Immature natural killer cell (primary cell): Measurements from ENCODE around the gene APEH. TPM values are rescaled to one million over a fixed set of nuclear protein-coding genes. Genes with fewer than 3 reads are reported as not detected.

Experiments used
- DNase-seq, 3 donors: peaks; one replicate each; pipeline ENCODE4 v3.0.0; 2022; ENCODE audit warnings: mixed read lengths in 1 of 3
- H3K27ac Mint-ChIP-seq, 6 donors: one replicate each; pipeline ENCODE4 v1.8.0; 2020; ENCODE audit warnings: mixed read lengths in 6 of 6, mild to moderate bottlenecking in 5 of 6, inconsistent platforms in 4 of 6, moderate library complexity in 3 of 6
- H3K27me3 Mint-ChIP-seq, 3 donors: one replicate each; pipeline ENCODE4 v1.8.0; 2020 to 2021; ENCODE audit warnings: low read depth in 3 of 3, mild to moderate bottlenecking in 3 of 3, mixed read lengths in 3 of 3, moderate library complexity in 3 of 3, inconsistent platforms in 1 of 3
- H3K36me3 Mint-ChIP-seq, 3 donors: one replicate each; pipeline ENCODE4 v1.8.0; 2020; ENCODE audit warnings: mixed read lengths in 3 of 3, inconsistent platforms in 2 of 3, mild to moderate bottlenecking in 2 of 3
- H3K4me1 Mint-ChIP-seq, 2 donors: one replicate each; pipeline ENCODE4 v1.8.0; 2020; ENCODE audit warnings: inconsistent platforms in 2 of 2, mild to moderate bottlenecking in 2 of 2, mixed read lengths in 2 of 2, moderate library complexity in 1 of 2
- H3K4me3 Mint-ChIP-seq, 5 donors: one replicate each; pipeline ENCODE4 v1.8.0; 2020; ENCODE audit warnings: mild to moderate bottlenecking in 5 of 5, mixed read lengths in 5 of 5, inconsistent platforms in 3 of 5, moderate library complexity in 3 of 5
- H3K9me3 Mint-ChIP-seq, 6 donors: one replicate each; pipeline ENCODE4 v1.8.0; 2020; ENCODE audit warnings: mild to moderate bottlenecking in 6 of 6, mixed read lengths in 6 of 6, inconsistent platforms in 4 of 6, moderate library complexity in 3 of 6
- polyA plus RNA-seq, 3 donors: library from polyadenylated mRNA; unstranded; fragments of 300-500 nt; fragmentation: Illumina TruSeq; gene quantifications; one replicate each; pipeline ENCODE4 v1.2.3, GENCODE V29; 2021

APEH gene
- polyA plus RNA-seq, 3 donors from 2014 or later = 88.0 to 130 (median 121) TPM

DNA sequence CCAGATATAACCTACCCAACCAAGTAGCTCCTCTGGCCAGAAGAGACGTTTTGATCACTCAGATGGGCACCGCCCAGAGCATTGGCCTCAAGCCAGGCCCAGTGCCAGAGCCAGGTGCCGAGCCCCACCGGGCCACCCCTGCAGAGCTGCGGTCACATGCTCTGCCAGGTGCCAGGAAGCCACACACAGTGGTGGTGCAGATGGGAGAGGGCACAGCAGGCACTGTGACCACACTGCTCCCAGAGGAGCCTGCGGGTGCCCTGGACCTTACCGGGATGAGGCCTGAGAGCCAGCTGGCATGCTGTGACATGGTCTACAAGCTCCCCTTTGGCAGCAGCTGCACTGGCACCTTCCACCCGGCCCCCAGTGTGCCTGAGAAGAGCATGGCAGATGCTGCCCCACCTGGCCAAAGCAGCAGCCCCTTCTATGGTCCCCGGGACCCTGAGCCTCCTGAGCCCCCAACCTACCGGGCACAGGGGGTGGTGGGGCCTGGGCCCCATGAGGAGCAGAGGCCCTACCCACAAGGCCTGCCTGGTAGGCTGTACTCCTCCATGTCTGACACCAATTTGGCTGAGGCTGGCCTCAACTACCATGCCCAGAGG, 19.1 kb upstream of the APEH start:
- no peaks in the 10 kb centered on the region for H3K4me1 Mint-ChIP-seq
- H3K36me3 Mint-ChIP-seq = no peaks in the 10 kb centered on the region

DNA sequence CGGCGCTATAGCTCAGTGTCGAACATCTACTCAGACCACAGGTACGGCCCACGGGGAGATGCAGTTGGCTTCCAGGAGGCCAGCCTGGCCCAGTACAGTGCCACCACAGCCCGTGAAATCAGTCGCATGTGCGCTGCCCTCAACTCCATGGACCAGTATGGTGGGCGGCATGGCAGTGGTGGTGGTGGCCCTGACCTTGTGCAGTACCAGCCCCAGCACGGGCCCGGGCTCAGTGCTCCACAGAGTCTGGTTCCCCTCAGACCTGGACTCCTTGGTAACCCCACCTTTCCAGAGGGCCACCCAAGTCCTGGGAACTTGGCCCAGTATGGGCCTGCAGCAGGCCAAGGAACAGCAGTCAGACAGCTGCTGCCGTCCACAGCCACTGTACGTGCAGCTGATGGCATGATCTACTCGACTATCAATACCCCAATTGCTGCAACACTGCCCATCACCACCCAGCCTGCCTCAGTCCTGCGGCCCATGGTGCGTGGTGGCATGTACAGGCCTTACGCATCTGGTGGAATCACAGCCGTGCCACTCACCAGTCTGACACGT, 18.3 kb upstream of the APEH start:
- H3K27ac Mint-ChIP-seq = no peak overlapping the region
- H3K36me3 Mint-ChIP-seq = no peaks in the 10 kb centered on the region
- H3K4me1 Mint-ChIP-seq = no peaks in the 10 kb centered on the region
- no peak for DNase-seq
- H3K27me3 Mint-ChIP-seq = peaks cover 0 to 3% (median 2%) of the 10 kb centered on the region in 3 donors
- no peaks in the 10 kb centered on the region for H3K9me3 Mint-ChIP-seq
- no peak overlapping the region for H3K4me3 Mint-ChIP-seq

More for the DNA sequence above, 19.1 kb upstream of the APEH start:
- peaks cover 0 to 3% (median 2%) of the 10 kb centered on the region in 3 donors for H3K27me3 Mint-ChIP-seq
- H3K4me3 Mint-ChIP-seq = no peak overlapping the region
- DNase-seq = no peak
- no peak overlapping the region for H3K27ac Mint-ChIP-seq
- H3K9me3 Mint-ChIP-seq = no peaks in the 10 kb centered on the region

DNA sequence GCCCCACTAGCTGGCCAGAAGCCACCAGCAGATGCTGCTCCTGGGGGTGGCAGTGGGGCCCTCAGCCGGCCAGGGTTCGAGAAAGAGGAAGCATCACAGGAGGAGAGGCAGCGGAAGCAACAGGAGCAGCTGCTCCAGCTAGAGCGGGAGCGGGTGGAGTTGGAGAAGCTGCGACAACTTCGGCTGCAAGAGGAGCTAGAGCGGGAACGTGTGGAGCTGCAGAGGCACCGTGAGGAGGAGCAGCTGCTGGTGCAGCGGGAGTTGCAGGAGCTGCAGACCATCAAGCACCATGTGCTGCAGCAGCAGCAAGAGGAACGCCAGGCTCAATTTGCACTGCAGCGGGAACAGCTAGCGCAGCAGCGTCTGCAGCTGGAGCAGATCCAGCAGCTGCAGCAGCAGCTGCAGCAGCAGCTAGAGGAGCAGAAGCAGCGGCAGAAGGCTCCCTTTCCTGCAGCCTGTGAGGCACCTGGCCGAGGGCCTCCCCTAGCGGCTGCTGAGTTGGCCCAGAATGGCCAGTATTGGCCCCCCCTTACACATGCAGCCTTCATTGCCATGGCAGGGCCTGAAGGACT, 17.5 kb upstream of the APEH start:
- Mint-ChIP-seq H3K4me3 (no peak overlapping the region), H3K9me3 (no peaks in the 10 kb centered on the region), H3K36me3 (no peaks in the 10 kb centered on the region), H3K4me1 (no peaks in the 10 kb centered on the region), H3K27ac (no peak overlapping the region), H3K27me3 (peaks cover 0 to 3% (median 2%) of the 10 kb centered on the region in 3 donors)
- DNase-seq = no peak

DNA sequence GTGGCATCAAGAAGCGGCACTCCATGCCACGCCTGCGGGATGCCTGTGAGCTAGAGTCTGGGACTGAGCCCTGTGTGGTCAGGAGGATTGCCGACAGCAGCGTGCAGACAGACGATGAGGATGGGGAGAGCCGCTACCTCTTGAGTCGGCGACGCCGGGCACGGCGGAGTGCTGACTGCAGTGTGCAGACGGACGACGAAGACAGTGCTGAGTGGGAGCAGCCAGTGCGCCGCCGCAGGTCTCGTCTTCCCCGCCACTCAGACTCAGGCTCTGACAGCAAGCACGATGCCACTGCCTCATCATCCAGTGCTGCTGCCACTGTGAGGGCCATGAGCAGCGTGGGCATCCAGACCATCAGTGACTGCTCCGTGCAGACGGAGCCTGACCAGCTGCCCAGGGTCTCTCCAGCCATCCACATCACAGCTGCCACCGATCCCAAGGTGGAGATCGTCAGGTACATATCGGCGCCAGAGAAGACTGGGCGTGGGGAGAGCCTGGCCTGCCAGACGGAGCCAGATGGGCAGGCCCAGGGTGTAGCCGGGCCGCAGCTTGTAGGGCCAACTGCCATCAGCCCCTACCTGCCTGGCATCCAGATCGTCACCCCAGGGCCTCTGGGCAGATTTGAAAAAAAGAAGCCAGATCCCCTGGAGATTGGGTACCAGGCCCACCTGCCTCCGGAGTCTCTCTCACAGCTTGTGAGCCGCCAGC, 16.8 kb upstream of the APEH start:
- no peak for DNase-seq
- Mint-ChIP-seq H3K9me3 (no peaks in the 10 kb centered on the region), H3K36me3 (no peaks in the 10 kb centered on the region)

DNA sequence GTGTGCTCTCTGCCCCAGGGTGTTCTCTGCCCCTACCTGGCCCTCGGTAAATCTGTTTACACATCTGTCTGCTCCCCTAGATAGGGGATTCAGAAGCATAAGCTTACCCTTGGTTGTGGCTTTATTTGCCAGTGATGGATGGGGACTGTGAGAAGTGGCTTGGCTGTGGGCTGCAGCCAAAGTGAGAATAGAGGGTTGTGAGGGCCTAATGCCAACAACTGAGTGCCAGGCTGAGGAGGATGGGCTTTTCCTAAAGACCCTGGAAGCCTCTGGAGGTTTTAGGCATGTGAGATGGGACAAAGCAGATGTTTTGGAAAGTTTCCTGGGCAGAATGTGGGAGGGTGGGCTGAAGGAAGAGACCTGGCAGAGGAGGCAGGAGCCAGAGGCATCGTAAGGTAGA, 15.4 kb upstream of the APEH start:
- Mint-ChIP-seq H3K4me3 (no peak overlapping the region), H3K4me1 (no peaks in the 10 kb centered on the region), H3K36me3 (no peaks in the 10 kb centered on the region), H3K27me3 (peaks cover 0 to 3% (median 2%) of the 10 kb centered on the region in 3 donors), H3K27ac (no peak overlapping the region), H3K9me3 (no peaks in the 10 kb centered on the region)
- DNase-seq = no peak

More for the DNA sequence above, 16.8 kb upstream of the APEH start:
- peaks cover 0 to 3% (median 2%) of the 10 kb centered on the region in 3 donors for H3K27me3 Mint-ChIP-seq
- no peak overlapping the region for H3K4me3 Mint-ChIP-seq
- no peak overlapping the region for H3K27ac Mint-ChIP-seq
- H3K4me1 Mint-ChIP-seq = no peaks in the 10 kb centered on the region

DNA sequence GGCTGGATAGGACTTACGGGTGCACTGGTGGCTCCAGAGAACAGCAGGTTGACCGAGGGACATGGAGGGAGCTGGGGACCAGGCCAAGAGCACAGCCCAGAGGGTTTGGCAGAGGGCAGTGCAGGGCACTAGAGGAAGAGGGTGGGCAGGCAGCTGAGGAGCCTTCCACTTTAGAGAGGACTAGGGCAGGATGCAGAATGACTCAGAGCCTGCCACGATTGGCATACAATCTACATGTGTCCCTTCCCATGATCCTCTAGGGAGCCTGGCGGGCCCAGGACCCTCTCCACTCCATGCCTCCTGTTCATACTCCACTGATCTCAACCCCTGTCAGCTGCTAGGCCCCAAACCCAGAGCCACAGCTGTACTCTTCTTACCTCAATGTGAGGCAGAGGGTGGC, 14.4 kb upstream of the APEH start:
- Mint-ChIP-seq H3K36me3 (no peaks in the 10 kb centered on the region), H3K27ac (no peak overlapping the region), H3K4me1 (no peaks in the 10 kb centered on the region), H3K9me3 (no peaks in the 10 kb centered on the region), H3K4me3 (no peak overlapping the region), H3K27me3 (peaks cover 0 to 3% (median 2%) of the 10 kb centered on the region in 3 donors)
- DNase-seq = no peak

DNA sequence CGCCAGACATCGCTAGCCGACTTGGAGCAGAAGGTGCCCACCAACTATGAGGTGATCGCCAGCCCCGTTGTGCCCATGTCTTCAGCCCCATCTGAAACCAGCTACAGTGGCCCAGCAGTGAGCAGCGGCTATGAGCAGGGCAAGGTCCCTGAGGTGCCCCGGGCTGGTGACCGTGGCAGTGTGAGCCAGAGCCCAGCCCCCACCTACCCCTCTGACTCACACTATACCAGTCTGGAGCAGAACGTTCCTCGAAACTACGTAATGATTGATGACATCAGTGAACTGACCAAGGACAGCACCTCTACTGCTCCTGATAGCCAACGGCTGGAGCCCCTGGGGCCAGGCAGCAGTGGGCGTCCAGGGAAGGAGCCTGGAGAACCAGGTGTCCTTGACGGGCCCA, 12.9 kb upstream of the APEH start:
- no peak for DNase-seq
- H3K4me3 Mint-ChIP-seq = no peak overlapping the region
- H3K4me1 Mint-ChIP-seq = no peaks in the 10 kb centered on the region
- peaks cover 0 to 3% (median 2%) of the 10 kb centered on the region in 3 donors for H3K27me3 Mint-ChIP-seq
- no peaks in the 10 kb centered on the region for H3K9me3 Mint-ChIP-seq
- H3K36me3 Mint-ChIP-seq = no peaks in the 10 kb centered on the region
- H3K27ac Mint-ChIP-seq = no peak overlapping the region

DNA sequence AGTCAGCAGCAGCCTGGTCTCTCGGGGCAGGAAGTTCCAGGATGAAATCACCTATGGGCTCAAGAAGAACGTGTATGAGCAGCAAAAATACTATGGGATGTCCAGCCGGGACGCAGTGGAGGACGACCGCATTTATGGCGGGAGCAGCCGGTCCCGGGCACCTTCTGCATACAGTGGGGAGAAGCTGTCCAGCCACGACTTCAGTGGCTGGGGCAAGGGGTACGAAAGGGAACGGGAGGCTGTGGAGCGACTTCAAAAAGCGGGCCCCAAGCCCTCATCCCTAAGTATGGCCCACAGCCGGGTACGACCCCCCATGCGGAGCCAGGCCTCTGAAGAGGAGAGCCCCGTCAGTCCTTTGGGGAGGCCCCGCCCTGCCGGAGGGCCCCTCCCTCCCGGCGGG, 12.1 kb upstream of the APEH start:
- Mint-ChIP-seq H3K36me3 (no peaks in the 10 kb centered on the region), H3K4me1 (no peaks in the 10 kb centered on the region), H3K9me3 (no peaks in the 10 kb centered on the region), H3K27ac (no peak overlapping the region), H3K4me3 (no peak overlapping the region), H3K27me3 (peaks cover 2 to 3% (median 2%) of the 10 kb centered on the region in 3 donors)
- no peak for DNase-seq

DNA sequence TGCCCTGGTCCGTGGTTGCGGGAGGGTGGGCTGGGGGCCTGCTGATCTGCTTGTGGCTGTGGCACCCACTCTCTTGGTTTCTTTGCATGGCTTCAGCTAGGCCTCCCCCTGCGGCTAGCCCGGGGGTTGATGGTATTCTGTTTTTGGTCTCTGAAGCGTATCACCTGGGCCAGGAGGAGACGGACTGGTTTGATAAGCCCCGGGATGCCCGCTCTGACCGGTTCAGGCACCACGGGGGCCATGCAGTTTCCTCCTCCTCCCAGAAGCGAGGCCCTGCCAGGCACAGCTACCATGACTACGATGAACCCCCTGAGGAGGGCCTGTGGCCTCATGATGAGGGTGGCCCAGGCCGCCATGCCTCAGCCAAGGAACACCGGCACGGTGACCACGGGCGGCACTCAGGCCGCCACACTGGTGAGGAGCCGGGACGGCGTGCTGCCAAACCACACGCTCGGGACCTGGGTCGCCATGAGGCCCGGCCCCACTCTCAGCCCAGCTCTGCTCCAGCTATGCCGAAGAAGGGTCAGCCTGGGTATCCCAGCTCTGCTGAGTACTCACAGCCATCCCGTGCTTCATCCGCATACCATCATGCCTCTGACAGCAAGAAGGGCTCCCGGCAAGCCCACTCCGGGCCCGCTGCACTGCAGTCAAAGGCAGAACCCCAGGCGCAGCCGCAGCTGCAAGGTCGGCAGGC, 11.3 kb upstream of the APEH start:
- Mint-ChIP-seq H3K4me1 (no peaks in the 10 kb centered on the region), H3K27ac (no peak overlapping the region), H3K4me3 (no peak overlapping the region), H3K9me3 (no peaks in the 10 kb centered on the region), H3K27me3 (peaks cover 2 to 3% (median 2%) of the 10 kb centered on the region in 3 donors), H3K36me3 (no peaks in the 10 kb centered on the region)
- no peak for DNase-seq

DNA sequence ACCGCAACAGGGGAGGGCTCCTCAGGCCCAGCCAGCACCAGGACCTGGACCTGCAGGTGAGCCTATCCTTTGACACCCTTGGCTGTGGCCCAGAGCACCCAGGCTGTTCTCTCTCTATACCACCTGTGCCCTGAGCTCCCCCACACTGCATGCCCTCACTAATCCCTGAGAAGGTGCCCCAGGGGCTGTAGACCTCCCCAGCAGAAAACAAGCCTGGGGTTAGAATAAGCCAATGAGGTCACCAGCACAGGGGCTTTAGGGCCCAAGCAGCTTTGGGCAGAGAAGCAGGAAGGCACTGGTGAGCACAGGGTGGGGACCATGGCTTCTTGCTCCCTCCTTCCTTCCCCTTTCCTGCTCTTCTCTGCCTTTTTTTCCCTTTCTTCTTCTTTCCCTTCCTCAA, 10.3 kb upstream of the APEH start:
- Mint-ChIP-seq H3K27ac (no peak overlapping the region), H3K4me1 (no peaks in the 10 kb centered on the region), H3K27me3 (peaks cover 2 to 3% (median 2%) of the 10 kb centered on the region in 3 donors), H3K9me3 (no peaks in the 10 kb centered on the region), H3K4me3 (no peak overlapping the region), H3K36me3 (no peaks in the 10 kb centered on the region)
- no peak for DNase-seq

DNA sequence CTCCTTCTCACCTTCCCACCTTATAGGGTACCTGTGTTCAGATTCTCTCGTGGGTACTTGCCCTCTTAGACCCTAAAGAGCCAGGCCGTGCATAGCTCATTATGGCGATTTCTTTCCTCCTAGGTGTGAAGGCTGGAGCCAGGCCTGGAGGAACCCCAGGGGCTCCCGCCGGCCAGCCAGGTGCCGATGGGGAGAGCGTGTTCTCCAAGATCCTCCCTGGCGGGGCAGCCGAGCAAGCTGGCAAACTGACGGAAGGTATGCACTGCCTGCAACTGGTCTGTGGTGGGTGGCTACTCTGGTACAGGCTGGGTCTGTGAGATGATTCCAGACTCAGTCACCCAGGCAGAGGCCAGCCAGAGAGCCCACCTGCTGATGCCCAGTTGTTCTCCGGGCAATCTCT, 9.9 kb upstream of the APEH start:
- Mint-ChIP-seq H3K27me3 (peaks cover 2 to 3% (median 2%) of the 10 kb centered on the region in 3 donors), H3K4me3 (no peak overlapping the region), H3K27ac (no peak overlapping the region), H3K9me3 (no peaks in the 10 kb centered on the region), H3K36me3 (no peaks in the 10 kb centered on the region), H3K4me1 (no peaks in the 10 kb centered on the region)
- DNase-seq = no peak

DNA sequence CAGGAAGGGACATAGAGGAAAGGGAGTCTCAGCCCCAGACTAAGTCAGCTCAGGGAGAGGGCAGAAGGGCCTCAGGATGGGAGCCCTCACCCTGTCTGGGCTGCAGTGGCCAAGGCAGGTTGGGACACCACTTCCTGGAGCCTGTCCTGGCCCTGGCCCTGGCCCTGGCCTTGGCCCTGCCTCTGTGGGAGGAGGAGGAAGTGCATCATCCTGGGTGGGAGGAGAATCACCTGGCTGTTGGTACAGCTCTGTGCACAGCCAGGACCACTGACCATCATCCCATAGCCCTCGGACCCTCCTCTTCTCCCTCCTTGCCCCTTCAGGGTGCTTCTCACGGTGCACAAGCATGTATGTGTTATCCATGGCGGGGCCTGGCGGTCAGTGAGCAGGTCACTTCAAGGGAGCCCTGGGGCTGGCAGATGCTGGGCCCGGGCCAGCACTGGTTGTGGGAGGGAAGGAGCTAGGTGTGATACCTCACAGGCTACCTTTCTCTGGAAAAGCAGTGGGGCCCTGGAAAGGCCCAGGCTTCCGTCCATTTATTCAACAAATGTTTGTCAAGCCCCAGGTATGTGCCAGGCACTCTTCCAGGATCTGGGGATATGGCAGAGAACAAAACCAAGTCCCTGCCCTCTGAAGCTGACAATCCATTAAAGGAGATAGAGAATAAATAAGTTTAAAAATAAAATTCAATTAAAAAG, 8.2 kb upstream of the APEH start:
- Mint-ChIP-seq H3K4me3 (no peak overlapping the region), H3K4me1 (no peaks in the 10 kb centered on the region), H3K27ac (no peak overlapping the region), H3K9me3 (no peaks in the 10 kb centered on the region), H3K36me3 (no peaks in the 10 kb centered on the region), H3K27me3 (peaks cover 0 to 2% (median 0%) of the 10 kb centered on the region in 3 donors)
- DNase-seq = no peak

DNA sequence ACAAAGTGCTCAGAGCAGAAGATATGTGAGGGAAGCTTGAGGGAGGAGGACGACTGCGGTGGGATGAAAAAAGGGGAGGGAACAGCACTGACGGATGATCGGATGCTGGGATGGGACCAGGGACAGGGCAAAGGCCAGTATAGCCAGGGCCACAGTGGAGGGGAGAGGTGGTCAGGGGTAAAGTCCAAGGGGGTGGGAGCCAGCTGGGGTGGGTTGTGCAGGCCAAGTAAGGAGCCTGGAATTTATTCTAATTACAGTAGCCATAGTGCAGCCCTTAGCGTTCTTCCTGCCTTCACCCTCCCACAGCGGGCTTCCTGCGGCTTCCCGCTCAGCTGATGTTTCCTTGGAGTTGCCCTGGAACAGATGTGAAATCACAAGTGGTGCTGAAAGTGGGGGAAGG, 7.6 kb upstream of the APEH start:
- Mint-ChIP-seq H3K9me3 (no peaks in the 10 kb centered on the region), H3K36me3 (no peaks in the 10 kb centered on the region), H3K4me3 (no peak overlapping the region), H3K27ac (no peak overlapping the region), H3K27me3 (peaks cover 0 to 2% (median 0%) of the 10 kb centered on the region in 3 donors), H3K4me1 (peaks cover 0 to 1% of the 10 kb centered on the region in 2 donors)
- no peak for DNase-seq
